Endothelial cell of umbilical vein (primary cell): ENCODE data around the gene GPR176. TPM values are rescaled to one million over a fixed set of nuclear protein-coding genes. Genes with fewer than 3 reads are reported as not detected.

ENCODE experiments used
- BruUV-seq: library from RNA; stranded (reverse); fragments of 400-500 nt; replicated peaks from 2 replicates; lab custom pipeline; 2021; lab: Mats Ljungman, UMichigan
- CTCF ChIA-PET: fragments of 300-600, 350-600 bp; sonication (Branson Sonifier 250); formaldehyde crosslinking; loops from one replicate; lab custom pipeline; 2021; ENCODE audit warnings: antibody characterized with exemption, inconsistent platforms; lab: Charles Lee
- POLR2A ChIA-PET: fragments of 300-600, 350-600 bp; sonication (Branson Sonifier 250); formaldehyde crosslinking; loops from one replicate; lab custom pipeline; 2021; ENCODE audit warnings: antibody characterized with exemption, inconsistent platforms; lab: Charles Lee
- DNase-seq: peaks from one replicate; pipeline ENCODE4 v3.0.0-alpha.2; 2011; ENCODE audit warnings: low read depth, low spot score
- FAIRE-seq: peaks from 2 replicates; lab custom pipeline; 2011; peaks lifted over from hg19 to GRCh38; lab: Jason Lieb, UNC
- H2AFZ ChIP-seq: 2 replicates; pipeline ENCODE4 v1.6.0; 2012; ENCODE audit warnings: low read depth, low read length, control low read depth, inconsistent platforms
- H3K27ac ChIP-seq: 2 replicates; pipeline ENCODE4 v1.5.1; 2011; ENCODE audit warnings: low read depth, mild to moderate bottlenecking, control low read depth, low read length, moderate library complexity; ENCODE audit not compliant: insufficient read depth
- H3K27me3 ChIP-seq, 2 experiments: 2 replicates each; pipeline versions ENCODE4 v1.6.0 to v1.6.1; 2011; ENCODE audit warnings: low read length in 2 of 2, mixed read lengths in 1 of 2; ENCODE audit not compliant: control insufficient read depth in 2 of 2, insufficient read depth in 2 of 2
- H3K36me3 ChIP-seq, 2 experiments: 2 replicates in 1 of 2; 3 replicates in 1 of 2; pipeline ENCODE4 v1.5.1; 2011; ENCODE audit warnings: low read length in 2 of 2, mild to moderate bottlenecking in 1 of 2, moderate library complexity in 1 of 2; ENCODE audit not compliant: control insufficient read depth in 2 of 2, insufficient read depth in 2 of 2; ENCODE audit errors: extremely low read depth in 1 of 2
- H3K4me1 ChIP-seq: 3 replicates; pipeline ENCODE4 v1.5.1; 2011; ENCODE audit warnings: mild to moderate bottlenecking, low read length; ENCODE audit not compliant: control insufficient read depth, insufficient read depth; ENCODE audit errors: extremely low read depth
- H3K4me2 ChIP-seq: 2 replicates; pipeline ENCODE4 v1.6.1; 2011; ENCODE audit warnings: low read length, control low read depth, mixed read lengths; ENCODE audit not compliant: insufficient read depth
- H3K4me3 ChIP-seq, 3 experiments: fragments of 200-600 bp in 1 of 3; sonication (generic), shearing (Covaris generic) in 1 of 3; replicated peaks in 1 of 3; 2 replicates each; pipeline ENCODE4 v1.5.1; 2011 to 2016; ENCODE audit warnings: control low read depth in 3 of 3, low read length in 3 of 3, mild to moderate bottlenecking in 2 of 3, inconsistent platforms in 1 of 3, low read depth in 1 of 3, moderate library complexity in 1 of 3; ENCODE audit not compliant: insufficient read depth in 1 of 3
- H3K79me2 ChIP-seq: 2 replicates; pipeline ENCODE4 v1.6.0; 2012; ENCODE audit warnings: low read length, inconsistent platforms; ENCODE audit not compliant: control insufficient read depth, insufficient read depth
- H3K9ac ChIP-seq: replicated peaks from 2 replicates; pipeline ENCODE3; 2011; ENCODE audit warnings: low read length, control low read depth; ENCODE audit not compliant: insufficient read depth; ENCODE audit errors: extremely low read depth
- H3K9me1 ChIP-seq: replicated peaks from 3 replicates; pipeline ENCODE4 v1.6.0; 2011; ENCODE audit warnings: mild to moderate bottlenecking, low read length; ENCODE audit not compliant: control insufficient read depth, insufficient read depth; ENCODE audit errors: extremely low read depth
- H3K9me3 ChIP-seq: replicated peaks from 2 replicates; pipeline ENCODE4 v1.5.1; 2012; ENCODE audit warnings: low read length, inconsistent platforms; ENCODE audit not compliant: control insufficient read depth, insufficient read depth
- H4K20me1 ChIP-seq: replicated peaks from 2 replicates; pipeline ENCODE3; 2011; ENCODE audit warnings: mild to moderate bottlenecking, low read length; ENCODE audit not compliant: control insufficient read depth, insufficient read depth; ENCODE audit errors: extremely low read depth
- EZH2 ChIP-seq: IDR thresholded peaks from 2 replicates; pipeline ENCODE4 v1.6.1; 2012; ENCODE audit warnings: borderline replicate concordance, low read depth, mild to moderate bottlenecking, moderate library complexity, low read length, inconsistent platforms; ENCODE audit not compliant: severe bottlenecking
- FOS ChIP-seq: IDR thresholded peaks from 2 replicates; pipeline ENCODE4 v1.6.1; 2011; ENCODE audit warnings: mild to moderate bottlenecking, low read length, moderate library complexity, borderline replicate concordance; ENCODE audit not compliant: insufficient read depth
- GATA2 ChIP-seq: IDR thresholded peaks from 2 replicates; pipeline ENCODE4 v1.7.0; 2011; ENCODE audit warnings: low read depth, mild to moderate bottlenecking, moderate library complexity, mixed read lengths, low read length; ENCODE audit not compliant: insufficient read length, insufficient read depth
- JUN ChIP-seq: IDR thresholded peaks from 2 replicates; pipeline ENCODE4 v1.6.1; 2011; ENCODE audit warnings: borderline replicate concordance, low read depth; ENCODE audit not compliant: insufficient read length, insufficient read depth
- MYC ChIP-seq: IDR thresholded peaks from one replicate; pipeline ENCODE4 v1.6.1; 2011; ENCODE audit warnings: mild to moderate bottlenecking, low read depth, low read length
- POLR2A ChIP-seq: IDR thresholded peaks from 2 replicates; pipeline ENCODE4 v1.6.1; 2012; ENCODE audit warnings: low read depth, mild to moderate bottlenecking, control low read depth, low read length
- dilution Hi-C: fragments of 300-500 bp; cut with MboI; formaldehyde crosslinking; loops from one replicate; pipeline ENCODE4 v1.15.0; 2019; ENCODE audit warnings: low sequenced_read_pairs; ENCODE audit not compliant: extremely low pct_ligation_motif_present
- intact Hi-C: fragments of 100-400 bp; cut with micrococcal nuclease; formaldehyde crosslinking; loops from one replicate; pipeline ENCODE4 v1.10.0; 2022
- polyA plus RNA-seq, 4 experiments: library from polyadenylated mRNA; depleted of rRNA in 3 of 4; stranded (reverse) in 3 of 4; unstranded in 1 of 4; fragments of >200 nt; gene quantifications; 2 replicates each; pipeline versions ENCODE4 v1.2.1 to v1.2.3, GENCODE V29; 2011 to 2012; ENCODE audit warnings: missing spikeins in 1 of 4
- total RNA-seq: library from RNA; stranded (reverse); gene quantifications from 2 replicates; pipeline ENCODE4 v1.2.3, GENCODE V29; 2021
- TF ChIP-seq, protein P1 (sequence below): IDR thresholded peaks from 2 replicates; pipeline ENCODE4 v1.6.1; 2011; ENCODE audit not compliant: insufficient read depth, insufficient read length
- TF ChIP-seq, protein P2 (sequence below), 2 donors: IDR thresholded peaks; 1 replicate in 1 of 2; 2 replicates in 1 of 2; pipeline ENCODE4 v1.5.1; 2011; ENCODE audit warnings: low read length in 2 of 2, mild to moderate bottlenecking in 2 of 2, moderate library complexity in 2 of 2, control low read depth in 1 of 2, inconsistent platforms in 1 of 2, low read depth in 1 of 2; ENCODE audit not compliant: insufficient read depth in 1 of 2; ENCODE audit errors: extremely low read depth in 1 of 2

The GPR176 gene
- total and polyA plus RNA-seq, 2 donors (not counting 3 experiments of a cell fraction or from before 2014, with no cell fraction given) = 35.3 to 68.7 TPM

DNA sequence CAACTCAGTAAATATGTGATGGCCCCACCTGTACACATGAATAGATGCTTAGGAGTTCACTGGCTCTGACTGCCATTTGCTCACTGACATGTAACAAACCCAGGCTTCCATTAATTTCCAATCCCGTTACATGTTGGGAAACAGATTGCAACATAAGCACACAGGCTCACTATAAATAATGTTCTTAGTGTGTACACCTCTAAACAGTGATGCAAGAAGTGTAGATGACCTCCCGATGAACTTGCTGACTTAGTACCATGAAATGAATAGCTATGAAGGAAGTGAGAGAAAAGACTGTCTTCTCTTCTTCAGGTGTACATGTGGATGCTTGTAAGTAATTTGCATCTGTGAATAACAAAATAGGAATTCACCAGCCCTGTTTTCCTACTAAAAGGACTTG lies 116.0 kb downstream of the GPR176 start:
- no peak for DNase-seq
- no TSS peak for BruUV-seq
- Histone ChIP-seq H3K9ac (no peak overlapping the region), H3K79me2 (no peaks in the 10 kb centered on the region), H4K20me1 (no peaks in the 10 kb centered on the region), H3K9me3 (no peaks in the 10 kb centered on the region), H3K9me1 (no peaks in the 10 kb centered on the region), H3K36me3 (peaks cover 0 to 3% of the 10 kb centered on the region in 2 experiments), H3K4me2 (no peak overlapping the region), H3K4me1 (no peaks in the 10 kb centered on the region), H3K27me3 (no peaks in the 10 kb centered on the region), H3K4me3 (no peak overlapping the region), H3K27ac (no peak overlapping the region), H2AFZ (no peak overlapping the region)
- CTCF ChIA-PET = interaction anchor here (1.0 to 2.3 kb wide), 2 partner anchors 71 to 116 kb away, joined by 3 to 11 read pairs; partner anchors contain the start of gene GPR176
- intact Hi-C loops (loop anchor here (5.0 kb wide), 1 partner anchor 173 kb away; no protein-coding TSS in a partner anchor), dilution Hi-C loops (no loop called here)
- TF ChIP-seq JUN (no peak), POLR2A (no peak), MYC (no peak)
- TF ChIP-seq, protein P1, sequence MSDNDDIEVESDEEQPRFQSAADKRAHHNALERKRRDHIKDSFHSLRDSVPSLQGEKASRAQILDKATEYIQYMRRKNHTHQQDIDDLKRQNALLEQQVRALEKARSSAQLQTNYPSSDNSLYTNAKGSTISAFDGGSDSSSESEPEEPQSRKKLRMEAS = no peak
- POLR2A ChIA-PET = no interaction called here
- no peak for FAIRE-seq

DNA sequence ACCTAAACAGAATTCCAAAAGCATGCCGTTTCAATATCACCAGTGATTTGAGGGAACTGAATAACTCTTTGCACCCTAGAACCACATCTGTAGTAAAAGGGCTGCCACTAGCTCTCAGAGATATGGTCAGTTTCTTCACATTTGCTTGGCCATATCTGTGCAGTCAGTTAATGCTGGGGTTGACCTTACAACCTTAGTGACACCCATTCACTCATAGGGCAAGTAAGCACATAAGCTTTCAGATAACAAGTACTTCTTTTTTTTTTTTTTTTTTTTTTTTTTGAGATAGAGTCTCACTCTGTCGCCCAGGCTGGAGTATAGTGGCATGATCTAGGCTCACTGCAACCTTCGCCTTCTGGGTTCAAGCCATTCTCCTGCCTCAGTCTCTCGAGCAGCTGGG lies 117.0 kb downstream of the GPR176 start:
- H3K9me1 ChIP-seq = no peaks in the 10 kb centered on the region
- DNase-seq (no peak), FAIRE-seq (no peak)
- H3K27me3 ChIP-seq = no peaks in the 10 kb centered on the region
- no peak overlapping the region for H3K9ac ChIP-seq
- CTCF ChIA-PET = interaction anchor here (2.3 kb wide), 1 partner anchor 72 kb away, joined by 11 read pairs; no protein-coding TSS in a partner anchor
- H3K4me1 ChIP-seq = no peaks in the 10 kb centered on the region
- dilution Hi-C loops (no loop called here), intact Hi-C loops (loop anchor here (5.0 kb wide), 1 partner anchor 174 kb away; no protein-coding TSS in a partner anchor)
- TF ChIP-seq EZH2 = no peak
- no peak for TF ChIP-seq GATA2
- no peak for TF ChIP-seq FOS
- TF ChIP-seq, protein P2, sequence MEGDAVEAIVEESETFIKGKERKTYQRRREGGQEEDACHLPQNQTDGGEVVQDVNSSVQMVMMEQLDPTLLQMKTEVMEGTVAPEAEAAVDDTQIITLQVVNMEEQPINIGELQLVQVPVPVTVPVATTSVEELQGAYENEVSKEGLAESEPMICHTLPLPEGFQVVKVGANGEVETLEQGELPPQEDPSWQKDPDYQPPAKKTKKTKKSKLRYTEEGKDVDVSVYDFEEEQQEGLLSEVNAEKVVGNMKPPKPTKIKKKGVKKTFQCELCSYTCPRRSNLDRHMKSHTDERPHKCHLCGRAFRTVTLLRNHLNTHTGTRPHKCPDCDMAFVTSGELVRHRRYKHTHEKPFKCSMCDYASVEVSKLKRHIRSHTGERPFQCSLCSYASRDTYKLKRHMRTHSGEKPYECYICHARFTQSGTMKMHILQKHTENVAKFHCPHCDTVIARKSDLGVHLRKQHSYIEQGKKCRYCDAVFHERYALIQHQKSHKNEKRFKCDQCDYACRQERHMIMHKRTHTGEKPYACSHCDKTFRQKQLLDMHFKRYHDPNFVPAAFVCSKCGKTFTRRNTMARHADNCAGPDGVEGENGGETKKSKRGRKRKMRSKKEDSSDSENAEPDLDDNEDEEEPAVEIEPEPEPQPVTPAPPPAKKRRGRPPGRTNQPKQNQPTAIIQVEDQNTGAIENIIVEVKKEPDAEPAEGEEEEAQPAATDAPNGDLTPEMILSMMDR (IDR thresholded peaks at IDR 0.05; ENCODE audit: extremely low read depth in 1 of 2, insufficient read depth in 1 of 2, low read depth in 1 of 2, low read length in 2 of 2) = no peak
- no peak for TF ChIP-seq JUN
- TF ChIP-seq POLR2A = no peak
- POLR2A ChIA-PET = no interaction called here
- no peaks in the 10 kb centered on the region for H3K9me3 ChIP-seq
- no peaks in the 10 kb centered on the region for H4K20me1 ChIP-seq
- peaks cover 0 to 3% of the 10 kb centered on the region in 2 experiments for H3K36me3 ChIP-seq
- no peak overlapping the region for H3K4me2 ChIP-seq
- H3K79me2 ChIP-seq = no peaks in the 10 kb centered on the region
- no peak overlapping the region for H3K4me3 ChIP-seq
- no peak overlapping the region for H3K27ac ChIP-seq
- no peak overlapping the region for H2AFZ ChIP-seq
- BruUV-seq = no TSS peak
